DND-41 (cell line): Measurements from ENCODE around the gene HEG1.

Experiments
- EZH2 ChIP-seq: IDR thresholded peaks from 3 replicates; pipeline ENCODE4 v1.6.1; 2012; ENCODE audit warnings: borderline replicate concordance, low read depth, mild to moderate bottlenecking, moderate library complexity, low read length, inconsistent platforms; ENCODE audit not compliant: severe bottlenecking
- TF ChIP-seq, protein P1 (sequence below): IDR thresholded peaks from 2 replicates; pipeline ENCODE4 v1.5.1; 2012; ENCODE audit warnings: borderline replicate concordance, low read length, moderate library complexity, mild to moderate bottlenecking; ENCODE audit not compliant: poor library complexity, severe bottlenecking; ENCODE audit errors: extremely low read depth

DNA sequence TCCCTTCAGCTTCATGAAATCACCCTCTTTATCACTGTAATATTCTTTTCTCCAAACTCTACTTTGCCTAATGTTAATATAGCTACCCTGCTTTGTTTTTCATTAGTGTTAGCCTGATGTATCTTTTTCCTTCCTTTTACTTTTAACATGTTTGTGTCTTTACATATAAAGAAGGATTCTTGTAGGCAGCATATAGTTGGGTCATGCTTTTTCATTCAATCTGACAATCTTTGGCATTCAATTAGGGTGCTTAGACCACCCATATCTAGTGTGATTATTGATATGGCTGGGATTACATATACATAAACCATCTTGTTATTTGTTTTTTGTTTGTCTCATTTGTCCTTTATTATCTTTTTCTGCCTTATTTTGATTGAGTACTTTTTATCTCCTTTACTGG, 34.9 kb upstream of the HEG1 start:
- TF ChIP-seq, protein P1, sequence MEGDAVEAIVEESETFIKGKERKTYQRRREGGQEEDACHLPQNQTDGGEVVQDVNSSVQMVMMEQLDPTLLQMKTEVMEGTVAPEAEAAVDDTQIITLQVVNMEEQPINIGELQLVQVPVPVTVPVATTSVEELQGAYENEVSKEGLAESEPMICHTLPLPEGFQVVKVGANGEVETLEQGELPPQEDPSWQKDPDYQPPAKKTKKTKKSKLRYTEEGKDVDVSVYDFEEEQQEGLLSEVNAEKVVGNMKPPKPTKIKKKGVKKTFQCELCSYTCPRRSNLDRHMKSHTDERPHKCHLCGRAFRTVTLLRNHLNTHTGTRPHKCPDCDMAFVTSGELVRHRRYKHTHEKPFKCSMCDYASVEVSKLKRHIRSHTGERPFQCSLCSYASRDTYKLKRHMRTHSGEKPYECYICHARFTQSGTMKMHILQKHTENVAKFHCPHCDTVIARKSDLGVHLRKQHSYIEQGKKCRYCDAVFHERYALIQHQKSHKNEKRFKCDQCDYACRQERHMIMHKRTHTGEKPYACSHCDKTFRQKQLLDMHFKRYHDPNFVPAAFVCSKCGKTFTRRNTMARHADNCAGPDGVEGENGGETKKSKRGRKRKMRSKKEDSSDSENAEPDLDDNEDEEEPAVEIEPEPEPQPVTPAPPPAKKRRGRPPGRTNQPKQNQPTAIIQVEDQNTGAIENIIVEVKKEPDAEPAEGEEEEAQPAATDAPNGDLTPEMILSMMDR = no peak
- TF ChIP-seq EZH2 = no peak
